Dendritic cell treated with granulocyte-macrophage colony-stimulating factor and Interleukin-4, amounts not matched to agents 40 ng/mL and 50 ng/mL, for 4 days (primary cell): ENCODE measurements around the gene RCL1.
A peak's percentile ranks its signal among the peaks of the same experiment; 100 is the strongest.

ENCODE experiments used
- H3K27ac Mint-ChIP-seq: one replicate; pipeline ENCODE4 v1.8.0; 2022; ENCODE audit warnings: mild to moderate bottlenecking, mixed read lengths
- H3K27me3 Mint-ChIP-seq: one replicate; pipeline ENCODE4 v1.8.0; 2022; ENCODE audit warnings: mild to moderate bottlenecking, mixed read lengths
- H3K36me3 Mint-ChIP-seq: one replicate; pipeline ENCODE4 v1.8.0; 2022; ENCODE audit warnings: low read depth, mixed read lengths
- H3K4me1 Mint-ChIP-seq: one replicate; pipeline ENCODE4 v1.8.0; 2022; ENCODE audit warnings: low read depth, mixed read lengths
- H3K4me3 Mint-ChIP-seq: one replicate; pipeline ENCODE4 v1.8.0; 2022; ENCODE audit warnings: mild to moderate bottlenecking, moderate library complexity, mixed read lengths
- H3K9me3 Mint-ChIP-seq: one replicate; pipeline ENCODE4 v1.8.0; 2022; ENCODE audit warnings: mixed read lengths
- intact Hi-C: fragments of 100-400 bp; cut with micrococcal nuclease; formaldehyde crosslinking; loops from one replicate; pipeline ENCODE4 v1.15.0; 2022

Gene RCL1

DNA sequence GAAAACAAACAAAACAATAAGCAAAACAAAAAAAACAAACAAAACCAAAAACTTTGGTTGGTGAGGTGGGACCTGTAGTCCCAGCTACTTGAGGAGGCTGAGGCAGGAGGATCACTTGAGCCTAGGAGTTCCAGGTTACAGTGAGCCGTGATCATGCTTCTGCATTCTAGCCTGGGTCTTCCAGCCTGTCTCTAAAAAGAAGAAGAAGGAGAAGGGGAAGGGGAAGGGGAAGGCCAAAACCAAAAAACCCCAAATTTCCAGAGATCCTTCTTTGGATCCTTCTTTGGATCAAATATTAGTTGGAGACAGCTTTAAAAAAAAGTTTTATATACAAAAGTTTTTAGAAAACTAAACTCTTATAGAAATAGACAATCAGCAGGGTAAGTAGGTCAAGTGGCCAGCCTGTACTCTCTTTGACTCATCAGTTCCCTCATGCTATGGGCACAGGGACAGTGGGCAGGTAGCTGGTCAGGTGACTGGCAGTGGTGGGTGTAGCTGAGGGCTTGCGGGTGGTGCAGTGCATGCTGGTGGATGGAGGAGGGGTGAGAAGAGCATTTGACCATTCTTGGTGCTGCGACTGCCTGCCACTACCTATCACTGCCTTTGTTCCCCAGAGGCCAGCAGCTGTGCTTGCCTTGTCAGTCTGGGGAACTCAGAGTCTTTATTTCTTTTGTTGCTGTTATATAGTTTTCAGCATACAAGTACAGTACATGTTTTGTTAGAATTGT, 12.6 kb downstream of the RCL1 start:
- H3K27ac Mint-ChIP-seq: peak overlapping the region; percentile 11
- H3K27me3 Mint-ChIP-seq: no peaks in the 10 kb centered on the region
- H3K4me1 Mint-ChIP-seq: peaks cover 12% of the 10 kb centered on the region
- peaks cover 6% of the 10 kb centered on the region for H3K36me3 Mint-ChIP-seq
- peaks cover 24% of the 10 kb centered on the region for H3K9me3 Mint-ChIP-seq
- no peak overlapping the region for H3K4me3 Mint-ChIP-seq
- intact Hi-C loops: no loop called here

DNA sequence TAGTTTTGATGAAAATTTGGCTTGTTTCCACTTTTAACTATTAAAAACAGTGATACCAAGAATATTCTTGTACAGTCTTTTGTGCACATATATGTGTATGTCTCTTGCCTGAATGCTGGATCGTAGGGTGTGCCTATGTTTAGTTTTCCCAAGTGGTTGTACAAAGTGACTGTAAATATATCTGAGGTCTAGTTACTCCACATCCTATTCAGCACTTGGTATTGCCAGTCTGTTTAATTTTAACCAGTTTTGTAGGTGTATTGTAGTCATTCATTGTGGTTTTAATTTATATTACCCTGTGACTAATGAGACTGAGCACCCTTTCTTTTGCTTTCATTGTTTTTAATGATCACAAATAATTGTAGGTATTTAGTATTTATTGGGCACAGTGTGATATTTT, 17.8 kb downstream of the RCL1 start:
- H3K27ac Mint-ChIP-seq: no peak overlapping the region
- intact Hi-C loops: no loop called here
- H3K27me3 Mint-ChIP-seq: no peaks in the 10 kb centered on the region
- H3K4me3 Mint-ChIP-seq: no peak overlapping the region
- H3K4me1 Mint-ChIP-seq: peaks cover 23% of the 10 kb centered on the region
- H3K9me3 Mint-ChIP-seq: peaks cover 37% of the 10 kb centered on the region
- peaks cover 6% of the 10 kb centered on the region for H3K36me3 Mint-ChIP-seq

DNA sequence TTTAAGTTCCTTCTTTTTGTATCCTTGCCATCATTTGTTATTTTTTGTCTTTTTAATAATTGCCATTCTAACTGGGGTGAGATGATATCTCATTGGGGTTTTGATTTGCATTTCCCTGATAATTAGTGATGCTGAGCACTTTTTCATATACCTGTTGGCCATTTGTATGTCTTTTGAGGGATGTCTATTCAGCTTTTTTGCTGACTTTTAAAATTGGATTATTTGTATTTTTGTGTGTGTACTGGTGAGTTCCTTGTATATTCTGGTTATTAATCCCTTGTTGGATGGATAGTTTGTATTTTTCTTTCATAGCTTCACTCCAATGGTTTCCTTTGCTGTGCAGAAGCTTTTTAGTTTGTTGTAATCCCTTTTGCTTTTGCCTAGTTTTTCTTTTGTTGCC, 19.1 kb downstream of the RCL1 start:
- Mint-ChIP-seq H3K36me3 (peaks cover 4% of the 10 kb centered on the region), H3K9me3 (peaks cover 24% of the 10 kb centered on the region), H3K27me3 (no peaks in the 10 kb centered on the region), H3K27ac (no peak overlapping the region), H3K4me3 (no peak overlapping the region), H3K4me1 (peaks cover 27% of the 10 kb centered on the region)
- intact Hi-C loops: no loop called here

DNA sequence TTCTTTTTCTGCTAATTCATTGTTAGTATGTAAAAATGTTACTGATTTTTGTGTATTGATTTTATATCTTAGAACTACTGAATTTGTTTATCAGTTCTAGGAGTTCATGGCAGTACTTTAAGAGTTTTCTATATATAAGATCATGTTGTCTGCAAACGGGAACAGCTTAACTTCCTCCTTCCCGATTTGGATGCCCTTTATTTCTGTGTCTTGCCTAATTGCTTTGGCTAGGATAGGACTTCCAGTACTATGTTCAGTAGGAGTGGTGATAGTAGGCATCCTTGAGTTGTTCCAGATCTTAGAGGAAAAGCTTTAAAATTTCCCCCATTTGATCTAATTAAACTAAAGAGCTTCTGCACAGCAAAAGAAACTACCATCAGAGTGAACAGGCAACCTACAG, 20.1 kb downstream of the RCL1 start:
- Mint-ChIP-seq H3K36me3 (no peaks in the 10 kb centered on the region), H3K4me1 (peaks cover 27% of the 10 kb centered on the region), H3K4me3 (no peak overlapping the region), H3K9me3 (peaks cover 18% of the 10 kb centered on the region), H3K27me3 (no peaks in the 10 kb centered on the region), H3K27ac (no peak overlapping the region)
- intact Hi-C loops: no loop called here

DNA sequence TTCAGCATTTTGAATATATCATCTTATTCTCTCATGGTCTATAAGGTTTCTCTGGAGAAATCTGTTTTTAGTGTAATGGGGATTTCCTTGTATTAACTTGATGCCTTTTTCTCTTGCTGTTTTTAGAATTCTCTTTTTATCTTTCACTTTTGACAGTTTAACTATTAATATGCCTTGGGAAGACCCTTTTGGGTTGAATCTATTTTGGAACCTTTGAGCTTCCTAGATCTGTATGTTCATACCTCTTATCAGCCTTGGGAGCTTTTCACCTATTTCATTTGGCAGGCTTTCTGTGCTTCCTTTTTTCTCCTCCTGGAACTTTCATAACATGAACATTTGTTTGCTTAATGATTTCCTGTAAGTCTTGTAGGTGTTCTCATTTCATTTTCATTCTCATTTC, 22.2 kb downstream of the RCL1 start:
- Mint-ChIP-seq H3K27me3 (no peaks in the 10 kb centered on the region), H3K27ac (no peak overlapping the region), H3K4me3 (no peak overlapping the region), H3K36me3 (no peaks in the 10 kb centered on the region), H3K9me3 (peaks cover 18% of the 10 kb centered on the region), H3K4me1 (peaks cover 29% of the 10 kb centered on the region)
- intact Hi-C loops: no loop called here

DNA sequence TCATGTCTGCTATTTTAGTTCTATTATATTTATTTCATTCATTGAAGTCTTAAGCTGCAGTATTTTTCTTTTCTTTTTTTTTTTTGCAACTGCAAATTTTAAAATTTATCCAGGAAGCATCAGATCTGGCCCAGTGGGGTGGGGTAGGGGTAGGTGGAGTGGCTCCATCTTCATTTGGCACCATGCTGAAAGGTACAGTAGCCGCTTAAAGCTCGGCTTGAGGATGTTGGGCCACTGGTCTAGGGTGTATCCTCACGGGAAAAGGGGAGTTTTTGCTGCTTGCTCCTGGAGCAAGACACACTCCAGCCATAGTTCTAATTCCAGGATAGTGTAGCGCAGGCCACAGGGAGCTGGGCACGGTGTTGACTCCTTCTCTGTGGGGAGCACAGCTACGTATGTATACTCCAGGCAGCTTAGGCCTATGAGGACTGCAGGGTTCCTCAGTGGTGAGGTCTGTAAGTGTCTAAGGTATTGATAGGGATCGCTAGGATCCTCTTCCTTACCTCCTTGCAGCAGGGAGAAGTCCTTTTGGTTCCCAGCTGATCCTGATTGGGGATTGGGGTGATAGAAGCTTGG, 22.7 kb downstream of the RCL1 start:
- Mint-ChIP-seq H3K27me3 (no peaks in the 10 kb centered on the region), H3K9me3 (peaks cover 18% of the 10 kb centered on the region), H3K27ac (no peak overlapping the region), H3K36me3 (no peaks in the 10 kb centered on the region), H3K4me3 (no peak overlapping the region), H3K4me1 (peaks cover 35% of the 10 kb centered on the region)
- intact Hi-C loops: no loop called here

DNA sequence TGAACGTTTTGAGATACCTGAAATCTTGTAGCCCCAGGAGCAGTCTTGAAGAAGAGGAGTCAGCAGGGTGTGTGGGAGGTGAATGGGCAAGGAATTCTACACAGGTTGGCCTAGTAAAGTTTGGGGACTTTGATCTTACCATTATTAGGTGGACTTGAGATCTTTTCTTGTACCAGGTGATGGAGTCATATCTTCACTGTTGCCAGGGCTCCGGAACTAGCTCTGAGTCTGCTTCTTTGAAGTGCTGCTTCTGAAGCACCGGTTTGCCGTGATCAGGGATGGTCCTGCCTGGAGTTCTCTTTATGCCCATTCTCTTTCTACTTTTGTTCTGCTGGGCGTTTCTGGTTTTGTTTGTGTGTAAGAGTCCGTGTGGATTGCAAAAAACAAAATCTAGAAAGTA, 27.4 kb downstream of the RCL1 start:
- intact Hi-C loops: no loop called here
- Mint-ChIP-seq H3K4me3 (no peak overlapping the region), H3K4me1 (peaks cover 33% of the 10 kb centered on the region), H3K9me3 (peaks cover 2% of the 10 kb centered on the region), H3K36me3 (peaks cover 10% of the 10 kb centered on the region), H3K27me3 (no peaks in the 10 kb centered on the region), H3K27ac (no peak overlapping the region)

DNA sequence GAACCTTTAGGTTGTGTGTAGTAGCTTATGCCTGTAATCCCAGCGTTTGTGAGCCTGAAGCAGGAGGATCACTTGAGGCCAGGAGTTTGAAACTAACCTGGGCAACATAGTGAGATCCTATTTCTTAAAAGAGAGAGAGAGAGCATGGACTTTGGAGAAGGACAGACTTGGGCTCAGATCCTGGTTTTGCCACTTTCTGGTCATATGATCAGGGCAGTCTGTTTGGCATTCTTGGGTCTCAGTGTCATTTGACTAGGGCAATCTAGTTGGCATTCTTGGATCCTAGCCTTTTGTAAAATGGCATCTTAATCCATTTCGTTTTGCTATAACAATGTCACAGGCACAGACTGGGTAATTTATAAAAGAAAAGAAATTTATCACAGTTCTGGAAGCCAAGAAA, 28.4 kb downstream of the RCL1 start:
- H3K36me3 Mint-ChIP-seq: peaks cover 10% of the 10 kb centered on the region

DNA sequence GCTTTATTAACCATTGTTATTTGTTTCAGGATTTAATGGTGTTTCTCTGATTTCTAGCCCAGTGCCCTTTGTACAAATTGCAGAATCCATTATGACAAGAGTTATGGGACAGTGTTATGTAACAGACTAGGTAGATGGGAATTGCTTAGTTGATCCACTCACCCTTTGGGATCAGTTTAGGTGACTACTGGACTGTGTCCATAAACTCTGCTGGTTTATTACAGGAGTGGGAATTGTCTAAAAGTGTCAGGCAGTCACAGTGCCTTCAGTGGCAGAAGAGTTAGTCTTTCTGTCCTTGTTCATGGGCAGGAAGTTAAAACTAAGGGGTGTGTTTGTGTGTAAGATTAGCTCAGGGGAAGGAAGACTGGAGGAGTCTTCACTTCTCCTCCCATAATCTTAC, 29.3 kb downstream of the RCL1 start:
- no peak overlapping the region for H3K27ac Mint-ChIP-seq
- H3K4me3 Mint-ChIP-seq: no peak overlapping the region
- peaks cover 13% of the 10 kb centered on the region for H3K36me3 Mint-ChIP-seq
- H3K4me1 Mint-ChIP-seq: peaks cover 24% of the 10 kb centered on the region
- intact Hi-C loops: no loop called here
- H3K9me3 Mint-ChIP-seq: no peaks in the 10 kb centered on the region
- no peaks in the 10 kb centered on the region for H3K27me3 Mint-ChIP-seq

More for the DNA sequence above, 28.4 kb downstream of the RCL1 start:
- intact Hi-C loops: no loop called here
- H3K4me3 Mint-ChIP-seq: no peak overlapping the region
- peaks cover 24% of the 10 kb centered on the region for H3K4me1 Mint-ChIP-seq
- H3K27ac Mint-ChIP-seq: no peak overlapping the region
- H3K27me3 Mint-ChIP-seq: no peaks in the 10 kb centered on the region
- H3K9me3 Mint-ChIP-seq: no peaks in the 10 kb centered on the region

DNA sequence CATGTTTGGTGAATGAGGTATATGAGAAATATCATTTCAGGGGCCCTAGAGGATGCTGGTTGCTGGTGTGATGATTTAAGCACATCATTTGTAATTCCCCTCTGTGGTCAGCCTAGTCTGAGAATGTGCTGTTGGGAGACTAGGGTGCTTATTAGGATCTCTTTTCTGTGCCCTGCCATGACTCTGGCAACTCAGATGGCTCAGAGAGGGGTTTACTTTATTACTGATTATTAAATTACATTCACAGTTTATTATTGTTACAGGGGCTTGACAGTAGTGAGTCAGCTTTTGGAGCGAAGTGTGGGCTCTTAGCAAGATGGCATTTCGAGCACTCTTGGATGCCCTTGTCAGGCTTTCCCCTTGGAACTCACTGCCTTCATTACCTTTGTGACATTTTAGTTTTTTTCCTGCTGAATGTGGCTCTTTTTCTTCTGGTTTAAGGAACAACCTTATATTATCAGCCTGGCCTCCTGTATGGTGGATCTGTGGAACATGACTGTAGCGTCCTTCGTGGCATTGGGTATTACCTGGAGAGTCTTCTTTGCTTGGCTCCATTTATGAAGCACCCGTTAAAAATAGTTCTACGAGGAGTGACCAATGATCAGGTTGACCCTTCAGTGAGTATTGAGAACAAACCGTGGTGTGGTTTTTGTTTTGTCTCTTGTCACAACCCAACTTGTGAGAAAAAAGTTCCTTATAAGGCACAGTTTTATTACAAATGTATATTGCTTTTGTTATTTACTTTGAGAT, 33.8 kb downstream of the RCL1 start:
- H3K9me3 Mint-ChIP-seq: no peaks in the 10 kb centered on the region
- H3K27me3 Mint-ChIP-seq: no peaks in the 10 kb centered on the region
- H3K4me1 Mint-ChIP-seq: peaks cover 10% of the 10 kb centered on the region
- intact Hi-C loops: no loop called here
- no peak overlapping the region for H3K27ac Mint-ChIP-seq
- H3K4me3 Mint-ChIP-seq: no peak overlapping the region
- peaks cover 20% of the 10 kb centered on the region for H3K36me3 Mint-ChIP-seq

DNA sequence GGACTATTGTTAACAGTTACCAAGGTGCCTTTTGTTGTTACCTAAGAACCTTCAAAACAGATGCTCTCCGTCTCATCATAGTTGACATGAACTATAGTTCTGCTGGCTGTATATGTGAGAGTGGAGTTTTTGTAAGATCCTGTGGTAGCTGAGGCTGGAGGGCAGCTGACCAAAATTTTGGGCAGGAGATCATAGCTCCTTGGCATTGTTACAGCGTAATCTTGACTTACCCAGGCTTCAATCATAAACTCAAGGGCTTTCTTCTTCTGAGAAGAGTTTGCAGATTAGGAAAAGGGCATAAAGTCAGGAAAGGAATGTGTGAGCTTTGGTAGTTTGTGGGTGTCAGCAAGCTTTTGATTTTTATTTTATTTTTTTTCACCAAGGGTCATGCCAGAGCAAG, 34.5 kb downstream of the RCL1 start:
- Mint-ChIP-seq H3K27ac (no peak overlapping the region), H3K36me3 (peaks cover 20% of the 10 kb centered on the region), H3K9me3 (no peaks in the 10 kb centered on the region), H3K27me3 (no peaks in the 10 kb centered on the region), H3K4me1 (peaks cover 4% of the 10 kb centered on the region), H3K4me3 (no peak overlapping the region)
- intact Hi-C loops: no loop called here

DNA sequence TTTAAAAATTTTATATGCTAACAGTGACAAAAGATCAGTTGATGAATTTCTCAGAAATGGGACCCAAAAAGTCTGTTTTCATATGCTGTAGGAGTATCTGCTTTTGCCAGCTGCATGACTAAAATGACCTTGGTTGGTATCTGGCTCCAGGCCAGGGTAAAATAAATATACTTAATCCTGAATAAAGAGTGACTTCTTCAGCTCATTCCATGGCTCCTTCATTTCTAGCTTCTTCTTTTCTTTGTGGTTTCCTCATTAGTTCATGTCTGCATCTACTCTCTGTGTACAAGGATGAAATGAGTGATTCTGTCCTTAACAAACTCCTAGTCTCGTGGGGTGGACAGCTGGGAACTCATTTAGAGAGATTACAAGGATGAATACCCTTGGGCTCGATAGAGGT, 36.0 kb downstream of the RCL1 start:
- H3K9me3 Mint-ChIP-seq: no peaks in the 10 kb centered on the region
- no peak overlapping the region for H3K27ac Mint-ChIP-seq
- no peaks in the 10 kb centered on the region for H3K4me1 Mint-ChIP-seq
- intact Hi-C loops: no loop called here
- no peak overlapping the region for H3K4me3 Mint-ChIP-seq
- H3K27me3 Mint-ChIP-seq: no peaks in the 10 kb centered on the region
- peaks cover 20% of the 10 kb centered on the region for H3K36me3 Mint-ChIP-seq

DNA sequence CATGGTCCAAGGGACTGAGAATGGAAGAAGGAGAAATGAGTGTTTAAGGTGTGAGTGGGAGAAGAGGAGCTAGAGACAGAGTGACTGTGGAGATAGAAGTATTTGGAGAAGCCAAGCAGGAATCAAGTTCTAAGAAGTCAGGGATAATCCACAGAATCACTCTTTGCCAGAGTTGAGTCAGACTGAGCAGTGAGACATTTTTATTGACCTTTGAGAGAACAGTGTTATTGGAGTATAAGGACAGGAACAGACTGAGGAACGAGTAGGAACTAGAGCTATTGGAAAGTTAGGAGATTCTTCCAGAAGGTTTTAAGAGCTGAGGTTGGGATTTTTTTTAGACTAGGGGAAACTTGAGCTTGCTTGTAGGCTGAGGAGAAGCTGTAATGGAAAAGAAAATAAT, 37.2 kb downstream of the RCL1 start:
- peaks cover 3% of the 10 kb centered on the region for H3K4me1 Mint-ChIP-seq
- H3K4me3 Mint-ChIP-seq: no peak overlapping the region
- peaks cover 21% of the 10 kb centered on the region for H3K36me3 Mint-ChIP-seq
- no peak overlapping the region for H3K27ac Mint-ChIP-seq
- no peaks in the 10 kb centered on the region for H3K27me3 Mint-ChIP-seq
- intact Hi-C loops: no loop called here
- no peaks in the 10 kb centered on the region for H3K9me3 Mint-ChIP-seq

DNA sequence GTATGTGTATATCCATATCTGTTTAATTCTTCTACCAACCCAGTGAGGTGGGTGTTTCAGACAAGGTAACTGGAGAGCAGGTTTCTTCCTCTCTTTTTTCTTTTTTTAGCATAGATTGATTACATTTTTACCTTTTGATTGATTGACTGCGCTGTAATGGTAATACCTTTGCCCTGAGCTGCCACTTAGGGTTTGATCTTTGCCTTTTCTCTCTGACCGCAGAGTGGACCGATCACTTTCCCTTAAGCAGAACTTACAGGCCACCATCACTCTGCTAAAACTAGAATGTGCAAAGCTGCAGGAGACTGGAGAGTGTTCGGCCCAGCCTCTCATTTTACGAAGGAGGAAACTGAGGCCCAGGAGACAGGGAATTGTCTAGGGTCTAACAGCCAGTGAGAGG, 38.0 kb downstream of the RCL1 start:
- no peaks in the 10 kb centered on the region for H3K9me3 Mint-ChIP-seq
- no peak overlapping the region for H3K27ac Mint-ChIP-seq
- H3K27me3 Mint-ChIP-seq: no peaks in the 10 kb centered on the region
- peaks cover 8% of the 10 kb centered on the region for H3K4me1 Mint-ChIP-seq
- peaks cover 25% of the 10 kb centered on the region for H3K36me3 Mint-ChIP-seq
- H3K4me3 Mint-ChIP-seq: no peak overlapping the region
- intact Hi-C loops: no loop called here
